ENCODE measurements around the gene HSFX3.
"Not testable (repeated sequence)": the region's sequence is repeated elsewhere in the genome, so short reads cannot be mapped to it uniquely, and the experiment has no call there.

Gene HSFX3

GRCh38 chrX:149569770-149570169 is 20.0 kb upstream of the HSFX3 start:
- TF ChIP-seq CTCF (IDR thresholded peaks at IDR 0.05; ENCODE audit: low read depth, low read length, missing control alignments) = no peak
- no peak overlapping the region for H3K4me3 ChIP-seq (replicated peaks; ENCODE audit: low read depth, low read length)
- no peak for DNase-seq (ENCODE audit: extremely low read depth, low read depth)

- TF ChIP-seq CTCF (IDR thresholded peaks at IDR 0.05; ENCODE audit: low read depth, low read length, missing control alignments) = no peak
- no peak for DNase-seq (ENCODE audit: extremely low read depth, low read depth)
- H3K4me3 ChIP-seq (replicated peaks; ENCODE audit: low read depth, low read length) = no peak overlapping the region
Observed at GRCh38 chrX:149568701-149569296, 19.1 kb upstream of the HSFX3 start.

- no peak overlapping the region for H3K4me3 ChIP-seq (replicated peaks; ENCODE audit: low read depth, low read length)
- TF ChIP-seq CTCF (IDR thresholded peaks at IDR 0.05; ENCODE audit: low read depth, low read length, missing control alignments) = no peak
- DNase-seq (ENCODE audit: extremely low read depth, low read depth) = no peak
Observed at GRCh38 chrX:149567621-149568417, 18.1 kb upstream of the HSFX3 start.

- no peak overlapping the region for H3K4me3 ChIP-seq (replicated peaks; ENCODE audit: low read depth, low read length)
- TF ChIP-seq CTCF (IDR thresholded peaks at IDR 0.05; ENCODE audit: low read depth, low read length, missing control alignments) = no peak
- DNase-seq (ENCODE audit: extremely low read depth, low read depth) = no peak
Observed at GRCh38 chrX:149563359-149563758, 13.6 kb upstream of the HSFX3 start.

- not testable (repeated sequence) for DNase-seq (ENCODE audit: extremely low read depth, low read depth); H3K4me3 ChIP-seq (replicated peaks; ENCODE audit: low read depth, low read length)
Observed at GRCh38 chrX:149555251-149555650, 5.5 kb upstream of the HSFX3 start.

GRCh38 chrX:149551939-149552248 is 2.2 kb upstream of the HSFX3 start:
- DNase-seq (ENCODE audit: extremely low read depth, low read depth); H3K4me3 ChIP-seq (replicated peaks; ENCODE audit: low read depth, low read length): not testable (repeated sequence)

DNA sequence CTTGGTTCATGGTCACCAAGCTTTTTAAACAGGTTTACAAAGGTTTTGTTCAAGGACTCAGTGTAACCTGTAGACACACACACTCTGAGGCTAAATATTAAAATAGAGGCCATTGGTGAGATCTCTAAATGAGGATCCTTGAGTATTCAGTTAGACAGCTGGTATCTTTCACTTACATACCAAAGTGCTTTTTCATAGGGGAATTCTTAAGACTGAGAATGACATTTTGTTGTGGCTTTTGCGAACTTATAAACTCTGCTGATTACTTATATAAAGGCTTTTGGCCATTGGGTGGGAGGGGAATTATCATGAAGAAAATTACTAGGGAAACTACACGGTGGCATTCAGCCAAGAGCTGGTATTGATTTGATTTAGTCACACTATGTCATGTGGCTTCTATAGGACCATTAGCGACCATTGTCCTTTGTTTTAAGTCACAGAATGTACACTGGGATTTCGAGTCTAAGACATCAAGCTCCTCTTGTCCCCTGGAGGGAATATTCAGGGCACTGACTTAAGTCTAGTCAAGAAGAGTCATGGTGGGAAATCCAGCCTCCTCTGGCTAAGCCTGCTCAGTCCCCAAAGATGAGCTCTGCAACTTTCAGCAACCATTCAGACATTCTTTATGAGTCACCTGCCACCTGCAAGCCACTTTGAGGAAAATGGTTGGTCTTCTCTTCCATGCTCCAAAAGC is 1.7 kb upstream of the HSFX3 start:
- not testable (repeated sequence) for H3K4me3 ChIP-seq (replicated peaks; ENCODE audit: low read depth, low read length); DNase-seq (ENCODE audit: extremely low read depth, low read depth)

DNA sequence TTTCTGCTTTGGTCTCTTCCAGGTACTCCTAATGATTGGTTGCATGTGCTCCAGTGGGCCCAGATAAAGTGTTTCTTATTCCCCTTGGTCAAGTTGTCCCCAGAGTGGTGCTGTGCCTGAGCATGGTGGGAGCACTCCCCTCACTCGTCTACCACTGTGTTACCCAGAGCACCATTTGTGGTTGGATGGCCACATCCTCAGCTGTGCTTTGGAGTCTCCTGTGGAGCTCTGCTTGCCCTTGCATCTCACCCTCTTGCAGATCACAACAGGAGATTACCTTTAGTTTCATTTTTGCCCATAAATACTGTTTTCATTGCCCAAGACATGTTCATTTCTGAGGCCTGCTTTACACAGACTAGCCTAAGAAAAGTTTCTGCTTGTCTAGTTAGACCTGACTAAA is 730 bp upstream of the HSFX3 start:
- DNase-seq (ENCODE audit: extremely low read depth, low read depth); H3K4me3 ChIP-seq (replicated peaks; ENCODE audit: low read depth, low read length): not testable (repeated sequence)

GRCh38 chrX:149547782-149548181 is 1.9 kb downstream of the HSFX3 start:
- DNase-seq (ENCODE audit: extremely low read depth, low read depth); H3K4me3 ChIP-seq (replicated peaks; ENCODE audit: low read depth, low read length): not testable (repeated sequence)

DNA sequence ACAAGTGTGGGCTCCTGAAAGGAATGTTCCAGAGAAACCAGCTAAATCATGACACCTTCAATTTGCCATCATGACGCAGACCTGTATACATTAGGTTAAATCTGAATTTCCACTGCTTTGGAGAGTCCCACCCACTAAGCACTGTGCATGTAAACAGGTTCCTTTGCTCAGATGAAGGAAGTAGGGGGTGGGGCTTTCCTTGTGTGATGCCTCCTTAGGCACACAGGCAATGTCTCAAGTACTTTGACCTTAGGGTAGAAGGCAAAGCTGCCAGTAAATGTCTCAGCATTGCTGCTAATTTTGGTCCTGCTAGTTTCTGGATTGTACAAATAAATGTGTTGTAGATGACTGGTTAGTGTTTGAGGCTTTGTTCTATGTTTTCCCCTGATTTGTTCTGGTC is 2.8 kb downstream of the HSFX3 start:
- not testable (repeated sequence) for H3K4me3 ChIP-seq (replicated peaks; ENCODE audit: low read depth, low read length); DNase-seq (ENCODE audit: extremely low read depth, low read depth)

DNA sequence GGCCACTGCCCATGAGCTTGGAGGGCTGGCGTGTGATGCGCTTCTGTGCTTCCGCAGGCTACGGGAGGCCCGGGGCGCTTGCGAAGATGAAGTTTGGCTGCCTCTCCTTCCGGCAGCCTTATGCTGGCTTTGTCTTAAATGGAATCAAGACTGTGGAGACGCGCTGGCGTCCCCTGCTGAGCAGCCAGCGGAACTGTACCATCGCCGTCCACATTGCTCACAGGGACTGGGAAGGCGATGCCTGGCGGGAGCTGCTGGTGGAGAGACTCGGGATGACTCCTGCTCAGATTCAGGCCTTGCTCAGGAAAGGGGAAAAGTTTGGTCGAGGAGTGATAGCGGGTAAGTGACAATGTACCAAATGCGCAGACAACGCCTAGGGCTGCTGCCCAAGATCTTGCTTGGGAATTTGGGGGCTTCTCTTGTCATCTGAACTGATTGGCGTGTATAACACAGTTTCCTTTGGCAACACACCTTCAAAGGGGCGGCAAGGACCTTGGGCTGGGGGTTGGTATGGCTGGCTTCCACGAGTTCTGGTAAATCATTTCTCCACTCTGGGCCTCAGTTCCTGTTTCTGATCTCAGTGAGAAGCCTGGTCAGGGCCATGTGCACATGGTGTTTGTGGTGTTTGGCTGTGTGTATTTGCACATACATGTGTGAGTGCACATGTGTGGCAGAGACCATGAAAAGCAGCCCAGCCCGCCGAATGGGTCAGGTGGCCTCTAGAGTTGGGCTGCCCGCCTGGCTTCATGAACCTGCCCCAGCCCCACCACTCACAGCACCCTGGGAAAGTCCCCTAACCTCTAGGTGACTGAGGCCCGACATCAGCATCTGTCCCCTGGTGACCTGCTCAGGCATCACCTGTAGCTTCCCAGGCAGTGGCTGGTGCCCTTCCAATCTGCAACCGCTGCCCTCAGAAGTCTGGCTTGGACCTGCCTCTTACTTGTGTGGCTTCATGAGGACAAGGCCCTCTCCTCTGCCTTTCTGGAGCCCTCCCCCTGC is 3.9 kb downstream of the HSFX3 start:
- DNase-seq (ENCODE audit: extremely low read depth, low read depth); H3K4me3 ChIP-seq (replicated peaks; ENCODE audit: low read depth, low read length): not testable (repeated sequence)

All from HFF-Myc (cell line).